Liver (tissue), 9 donors: ENCODE data around the gene TUBG2. TPM values are rescaled to one million over a fixed set of nuclear protein-coding genes. Genes with fewer than 3 reads are reported as not detected.
A peak's percentile ranks its signal among the peaks of the same experiment; 100 is the strongest.
"Not testable (repeated sequence)": the region's sequence is repeated elsewhere in the genome, so short reads cannot be mapped to it uniquely, and the experiment has no call there.

Experiments used
- DNase-seq: peaks from one replicate; pipeline ENCODE4 v3.0.0-alpha.2; 2017; ENCODE audit warnings: low spot score
- H3K27ac ChIP-seq, 2 donors: one replicate each; pipeline ENCODE4 v1.7.0; 2013; ENCODE audit warnings: inconsistent platforms in 2 of 2, low read length in 2 of 2, control low read depth in 1 of 2, low read depth in 1 of 2, mild to moderate bottlenecking in 1 of 2
- H3K27me3 ChIP-seq, 4 donors: one replicate each; pipeline versions ENCODE4 v1.6.1 to v1.7.0; 2013; ENCODE audit warnings: low read length in 3 of 4, inconsistent platforms in 1 of 4, mild to moderate bottlenecking in 1 of 4, moderate library complexity in 1 of 4; ENCODE audit not compliant: control insufficient read depth in 4 of 4, insufficient read depth in 4 of 4
- H3K36me3 ChIP-seq, 4 donors: one replicate each; pipeline versions ENCODE4 v1.6.1 to v1.7.0; 2013; ENCODE audit warnings: low read length in 3 of 4, mild to moderate bottlenecking in 3 of 4, low read depth in 1 of 4, moderate library complexity in 1 of 4; ENCODE audit not compliant: control insufficient read depth in 4 of 4, insufficient read depth in 3 of 4
- H3K4me1 ChIP-seq, 4 donors: one replicate each; pipeline versions ENCODE4 v1.6.1 to v1.7.0; 2013; ENCODE audit warnings: low read length in 3 of 4, mild to moderate bottlenecking in 3 of 4, moderate library complexity in 1 of 4; ENCODE audit not compliant: control insufficient read depth in 4 of 4, insufficient read depth in 4 of 4
- H3K4me3 ChIP-seq, 3 donors: one replicate each; pipeline versions ENCODE4 v1.6.1 to v1.7.0; 2013; ENCODE audit warnings: low read length in 3 of 3, control low read depth in 1 of 3, low read depth in 1 of 3, mild to moderate bottlenecking in 1 of 3
- H3K9ac ChIP-seq, 2 donors: one replicate each; pipeline ENCODE4 v1.7.0; 2013; ENCODE audit warnings: low read length in 2 of 2, mild to moderate bottlenecking in 2 of 2, moderate library complexity in 2 of 2, control low read depth in 1 of 2, low read depth in 1 of 2
- H3K9me3 ChIP-seq, 4 donors: one replicate each; pipeline versions ENCODE4 v1.6.1 to v1.7.0; 2013; ENCODE audit warnings: low read length in 3 of 4; ENCODE audit not compliant: control insufficient read depth in 4 of 4
- ATF3 ChIP-seq: IDR thresholded peaks from 2 replicates; pipeline ENCODE4 v1.6.1; 2016; ENCODE audit warnings: antibody characterized with exemption
- EGR1 ChIP-seq, 2 donors: IDR thresholded peaks; 2 replicates each; pipeline ENCODE4 v1.6.1; 2016 to 2018; ENCODE audit warnings: antibody characterized with exemption in 2 of 2, low read depth in 2 of 2
- FOXA1 ChIP-seq: IDR thresholded peaks from 2 replicates; pipeline ENCODE4 v1.6.1; 2016; ENCODE audit warnings: antibody characterized with exemption
- FOXA2 ChIP-seq: IDR thresholded peaks from 2 replicates; pipeline ENCODE4 v1.6.1; 2016; ENCODE audit warnings: antibody characterized with exemption
- GABPA ChIP-seq, 2 donors: IDR thresholded peaks in 1 of 2; conservative IDR thresholded peaks in 1 of 2; 2 replicates each; pipeline ENCODE4 v1.6.1; 2016; ENCODE audit warnings: antibody characterized with exemption in 2 of 2, mild to moderate bottlenecking in 1 of 2, moderate library complexity in 1 of 2
- HNF4A ChIP-seq, 2 donors: conservative IDR thresholded peaks; 2 replicates each; pipeline ENCODE4 v1.6.1; 2016; ENCODE audit warnings: antibody characterized with exemption in 2 of 2, mild to moderate bottlenecking in 2 of 2
- JUND ChIP-seq, 2 donors: IDR thresholded peaks; 2 replicates each; pipeline ENCODE4 v1.6.1; 2016; ENCODE audit warnings: antibody characterized with exemption in 2 of 2
- RAD21 ChIP-seq, 2 donors: IDR thresholded peaks; 2 replicates each; pipeline ENCODE4 v1.6.1; 2016; ENCODE audit warnings: antibody characterized with exemption in 2 of 2, mild to moderate bottlenecking in 2 of 2
- RXRA ChIP-seq, 2 donors: IDR thresholded peaks; 2 replicates each; pipeline ENCODE4 v1.6.1; 2017 to 2018; ENCODE audit warnings: antibody characterized with exemption in 2 of 2, mild to moderate bottlenecking in 1 of 2
- SP1 ChIP-seq: IDR thresholded peaks from 2 replicates; pipeline ENCODE4 v1.6.1; 2018; ENCODE audit warnings: antibody characterized with exemption, mild to moderate bottlenecking
- TAF1 ChIP-seq: conservative IDR thresholded peaks from 2 replicates; pipeline ENCODE4 v1.6.1; 2016; ENCODE audit warnings: antibody characterized with exemption, mild to moderate bottlenecking
- YY1 ChIP-seq: IDR thresholded peaks from 2 replicates; pipeline ENCODE4 v1.6.1; 2016; ENCODE audit warnings: antibody characterized with exemption, mild to moderate bottlenecking
- WGBS: extraction: QIAGEN DNeasy Blood & Tissue Kit; methylation state at CpG from one replicate; pipeline ENCODE4 v1.1.7; 2013; 5-methylcytosine and 5-hydroxymethylcytosine counted together
- polyA plus RNA-seq, 2 donors: library from polyadenylated mRNA; stranded (reverse) in 1 of 2; unstranded in 1 of 2; fragments of 200-250 nt in 1 of 2; fragments of >200 nt in 1 of 2; fragmentation: Nextera tagmentation in 1 of 2; extraction: Ambion mirVana in 1 of 2; gene quantifications; one replicate each; pipeline versions ENCODE4 v1.2.1 to v1.2.3, GENCODE V29; 2013 to 2015
- total RNA-seq, 2 donors: library from RNA; depleted of rRNA; stranded (reverse); fragments of >200 nt; gene quantifications; one replicate each; pipeline ENCODE4 v1.2.3, GENCODE V29; 2014
- TF ChIP-seq, protein P1 (sequence below): IDR thresholded peaks from 2 replicates; pipeline ENCODE4 v1.6.1; 2016; ENCODE audit warnings: antibody characterized with exemption, mild to moderate bottlenecking
- TF ChIP-seq, protein P2 (sequence below): IDR thresholded peaks from 2 replicates; pipeline ENCODE4 v1.6.1; 2016; ENCODE audit warnings: antibody characterized with exemption
- donor health status: healthy.
- donor health status: healthy.
- donor health status: healthy.
- donor health status: healthy.
- donor health status: healthy.

Gene TUBG2
- total and polyA plus RNA-seq, 4 donors: 1.4 to 10.8 (median 5.0) TPM

- TF ChIP-seq, protein P1, sequence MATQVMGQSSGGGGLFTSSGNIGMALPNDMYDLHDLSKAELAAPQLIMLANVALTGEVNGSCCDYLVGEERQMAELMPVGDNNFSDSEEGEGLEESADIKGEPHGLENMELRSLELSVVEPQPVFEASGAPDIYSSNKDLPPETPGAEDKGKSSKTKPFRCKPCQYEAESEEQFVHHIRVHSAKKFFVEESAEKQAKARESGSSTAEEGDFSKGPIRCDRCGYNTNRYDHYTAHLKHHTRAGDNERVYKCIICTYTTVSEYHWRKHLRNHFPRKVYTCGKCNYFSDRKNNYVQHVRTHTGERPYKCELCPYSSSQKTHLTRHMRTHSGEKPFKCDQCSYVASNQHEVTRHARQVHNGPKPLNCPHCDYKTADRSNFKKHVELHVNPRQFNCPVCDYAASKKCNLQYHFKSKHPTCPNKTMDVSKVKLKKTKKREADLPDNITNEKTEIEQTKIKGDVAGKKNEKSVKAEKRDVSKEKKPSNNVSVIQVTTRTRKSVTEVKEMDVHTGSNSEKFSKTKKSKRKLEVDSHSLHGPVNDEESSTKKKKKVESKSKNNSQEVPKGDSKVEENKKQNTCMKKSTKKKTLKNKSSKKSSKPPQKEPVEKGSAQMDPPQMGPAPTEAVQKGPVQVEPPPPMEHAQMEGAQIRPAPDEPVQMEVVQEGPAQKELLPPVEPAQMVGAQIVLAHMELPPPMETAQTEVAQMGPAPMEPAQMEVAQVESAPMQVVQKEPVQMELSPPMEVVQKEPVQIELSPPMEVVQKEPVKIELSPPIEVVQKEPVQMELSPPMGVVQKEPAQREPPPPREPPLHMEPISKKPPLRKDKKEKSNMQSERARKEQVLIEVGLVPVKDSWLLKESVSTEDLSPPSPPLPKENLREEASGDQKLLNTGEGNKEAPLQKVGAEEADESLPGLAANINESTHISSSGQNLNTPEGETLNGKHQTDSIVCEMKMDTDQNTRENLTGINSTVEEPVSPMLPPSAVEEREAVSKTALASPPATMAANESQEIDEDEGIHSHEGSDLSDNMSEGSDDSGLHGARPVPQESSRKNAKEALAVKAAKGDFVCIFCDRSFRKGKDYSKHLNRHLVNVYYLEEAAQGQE: no peak
- no peak for TF ChIP-seq ATF3
- TF ChIP-seq SP1: no peak
Measured at GRCh38 chr17:42657824-42658588, 1.1 kb upstream of the TUBG2 start (continued).

- peak overlapping the region in 1 of 3 donors; percentile 62 for H3K4me3 ChIP-seq
- not testable (repeated sequence) for H3K9me3 ChIP-seq, H3K27me3 ChIP-seq, H3K27ac ChIP-seq, H3K9ac ChIP-seq, H3K36me3 ChIP-seq, H3K4me1 ChIP-seq, DNase-seq
- 95% methylated on average over 1 of the region's 14 CpGs for WGBS
Measured at GRCh38 chr17:42659932-42660274, 819 bp downstream of the TUBG2 start.

GRCh38 chr17:42660692-42661345 lies 1.7 kb downstream of the TUBG2 start:
- Histone ChIP-seq H3K27ac (no peak overlapping the region), H3K4me3 (no peak overlapping the region), H3K27me3 (no peaks in the 10 kb centered on the region), H3K4me1 (peaks cover 0 to 7% (median 4%) of the 10 kb centered on the region in 4 donors), H3K9me3 (no peaks in the 10 kb centered on the region), H3K36me3 (peaks cover 0 to 3% (median 0%) of the 10 kb centered on the region in 4 donors), H3K9ac (no peak overlapping the region)
- 79% methylated on average over 7 of the region's 7 CpGs for WGBS
- DNase-seq: no peak
- TF ChIP-seq RXRA (IDR thresholded peaks at IDR 0.05) (no peak), GABPA (IDR thresholded peaks at IDR 0.05 in 1 of 2, conservative IDR thresholded peaks at IDR 0.05 in 1 of 2) (no peak), FOXA2 (no peak), YY1 (no peak), ATF3 (no peak), TAF1 (no peak), FOXA1 (no peak), JUND (IDR thresholded peaks at IDR 0.05) (no peak), RAD21 (IDR thresholded peaks at IDR 0.05) (no peak), SP1 (no peak), HNF4A (conservative IDR thresholded peaks at IDR 0.05) (no peak), EGR1 (IDR thresholded peaks at IDR 0.05; ENCODE audit: low read depth in 2 of 2) (no peak)
- TF ChIP-seq, protein P2, sequence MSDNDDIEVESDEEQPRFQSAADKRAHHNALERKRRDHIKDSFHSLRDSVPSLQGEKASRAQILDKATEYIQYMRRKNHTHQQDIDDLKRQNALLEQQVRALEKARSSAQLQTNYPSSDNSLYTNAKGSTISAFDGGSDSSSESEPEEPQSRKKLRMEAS: no peak
